DND-41 (cell line): ENCODE measurements around the gene RAMP2.
"Not testable (repeated sequence)": the region's sequence is repeated elsewhere in the genome, so short reads cannot be mapped to it uniquely, and the experiment has no call there.

Experiments used
- CTCF ChIP-seq: IDR thresholded peaks from 2 replicates; pipeline ENCODE4 v1.5.1; 2012; ENCODE audit warnings: borderline replicate concordance, low read length, moderate library complexity, mild to moderate bottlenecking; ENCODE audit not compliant: poor library complexity, severe bottlenecking; ENCODE audit errors: extremely low read depth
- EZH2 ChIP-seq: IDR thresholded peaks from 3 replicates; pipeline ENCODE4 v1.6.1; 2012; ENCODE audit warnings: borderline replicate concordance, low read depth, mild to moderate bottlenecking, moderate library complexity, low read length, inconsistent platforms; ENCODE audit not compliant: severe bottlenecking

GRCh38 chr17:42769964-42770363 is 8.9 kb downstream of the RAMP2 start:
- TF ChIP-seq CTCF, EZH2: not testable (repeated sequence)
